Measurements from ENCODE around the gene SLC5A1. TPM values are rescaled to one million over a fixed set of nuclear protein-coding genes. Genes with fewer than 3 reads are reported as not detected.
"Not testable (repeated sequence)": the region's sequence is repeated elsewhere in the genome, so short reads cannot be mapped to it uniquely, and the experiment has no call there.

SLC5A1 gene
- total and polyA plus RNA-seq, 2 donors from 2014 or later = 1.0 to 3.0 TPM

GRCh38 chr22:32144496-32145274, 101.6 kb downstream of the SLC5A1 start:
- Histone ChIP-seq H3K27me3 (ENCODE audit: control insufficient read depth, insufficient read depth, low read length) (no peaks in the 10 kb centered on the region), H3K27ac (ENCODE audit: low read depth in 2 of 2, low read length in 2 of 2) (no peak overlapping the region), H3K4me1 (ENCODE audit: control insufficient read depth in 2 of 3, insufficient read depth in 2 of 3, low read depth in 1 of 3, low read length in 3 of 3) (no peaks in the 10 kb centered on the region), H3K36me3 (ENCODE audit: control insufficient read depth in 2 of 3, insufficient read depth in 3 of 3, low read length in 3 of 3) (no peaks in the 10 kb centered on the region), H3K4me3 (ENCODE audit: low read length in 3 of 3) (no peak overlapping the region), H3K9me3 (ENCODE audit: control insufficient read depth in 2 of 3, insufficient read depth in 1 of 3, low read length in 3 of 3) (no peaks in the 10 kb centered on the region), H3K9ac (ENCODE audit: low read length in 3 of 3) (no peak overlapping the region)
- no peak for DNase-seq
- no peak for FAIRE-seq
- TF ChIP-seq CTCF (IDR thresholded peaks at IDR 0.05; ENCODE audit: borderline replicate concordance, extremely low read depth, insufficient read depth) = no peak
- intact Hi-C loops (cut with DNase I) = no loop called here

- intact Hi-C loops (cut with DNase I); FAIRE-seq: not testable (repeated sequence)
Measured at GRCh38 chr22:32147128-32147527, 104.1 kb downstream of the SLC5A1 start.

GRCh38 chr22:32148372-32148771, 105.3 kb downstream of the SLC5A1 start:
- DNase-seq; intact Hi-C loops (cut with DNase I); FAIRE-seq; H3K4me1 ChIP-seq (ENCODE audit: control insufficient read depth in 2 of 3, insufficient read depth in 2 of 3, low read depth in 1 of 3, low read length in 3 of 3); H3K9ac ChIP-seq (ENCODE audit: low read length in 3 of 3); H3K27ac ChIP-seq (ENCODE audit: low read depth in 2 of 2, low read length in 2 of 2); H3K4me3 ChIP-seq (ENCODE audit: low read length in 3 of 3); H3K27me3 ChIP-seq (ENCODE audit: control insufficient read depth, insufficient read depth, low read length); H3K36me3 ChIP-seq (ENCODE audit: control insufficient read depth in 2 of 3, insufficient read depth in 3 of 3, low read length in 3 of 3); H3K9me3 ChIP-seq (ENCODE audit: control insufficient read depth in 2 of 3, insufficient read depth in 1 of 3, low read length in 3 of 3): not testable (repeated sequence)

More at GRCh38 chr22:32147128-32147527, 104.1 kb downstream of the SLC5A1 start:
- not testable (repeated sequence) for H3K4me3 ChIP-seq (ENCODE audit: low read length in 3 of 3); H3K9me3 ChIP-seq (ENCODE audit: control insufficient read depth in 2 of 3, insufficient read depth in 1 of 3, low read length in 3 of 3); DNase-seq; H3K36me3 ChIP-seq (ENCODE audit: control insufficient read depth in 2 of 3, insufficient read depth in 3 of 3, low read length in 3 of 3); H3K9ac ChIP-seq (ENCODE audit: low read length in 3 of 3); H3K4me1 ChIP-seq (ENCODE audit: control insufficient read depth in 2 of 3, insufficient read depth in 2 of 3, low read depth in 1 of 3, low read length in 3 of 3); H3K27ac ChIP-seq (ENCODE audit: low read depth in 2 of 2, low read length in 2 of 2); H3K27me3 ChIP-seq (ENCODE audit: control insufficient read depth, insufficient read depth, low read length)

- H3K27ac ChIP-seq (ENCODE audit: low read depth in 2 of 2, low read length in 2 of 2); H3K9ac ChIP-seq (ENCODE audit: low read length in 3 of 3); intact Hi-C loops (cut with DNase I); H3K4me1 ChIP-seq (ENCODE audit: control insufficient read depth in 2 of 3, insufficient read depth in 2 of 3, low read depth in 1 of 3, low read length in 3 of 3); H3K9me3 ChIP-seq (ENCODE audit: control insufficient read depth in 2 of 3, insufficient read depth in 1 of 3, low read length in 3 of 3); H3K27me3 ChIP-seq (ENCODE audit: control insufficient read depth, insufficient read depth, low read length); H3K36me3 ChIP-seq (ENCODE audit: control insufficient read depth in 2 of 3, insufficient read depth in 3 of 3, low read length in 3 of 3); H3K4me3 ChIP-seq (ENCODE audit: low read length in 3 of 3); FAIRE-seq; DNase-seq: not testable (repeated sequence)
Measured at GRCh38 chr22:32150647-32151046, 107.6 kb downstream of the SLC5A1 start.

GRCh38 chr22:32151641-32152040, 108.6 kb downstream of the SLC5A1 start:
- FAIRE-seq; H3K27ac ChIP-seq (ENCODE audit: low read depth in 2 of 2, low read length in 2 of 2); H3K36me3 ChIP-seq (ENCODE audit: control insufficient read depth in 2 of 3, insufficient read depth in 3 of 3, low read length in 3 of 3); H3K9me3 ChIP-seq (ENCODE audit: control insufficient read depth in 2 of 3, insufficient read depth in 1 of 3, low read length in 3 of 3); H3K4me1 ChIP-seq (ENCODE audit: control insufficient read depth in 2 of 3, insufficient read depth in 2 of 3, low read depth in 1 of 3, low read length in 3 of 3); H3K27me3 ChIP-seq (ENCODE audit: control insufficient read depth, insufficient read depth, low read length); DNase-seq; intact Hi-C loops (cut with DNase I); H3K9ac ChIP-seq (ENCODE audit: low read length in 3 of 3); H3K4me3 ChIP-seq (ENCODE audit: low read length in 3 of 3): not testable (repeated sequence)

GRCh38 chr22:32154727-32155126, 111.7 kb downstream of the SLC5A1 start:
- H3K27me3 ChIP-seq (ENCODE audit: control insufficient read depth, insufficient read depth, low read length); H3K4me1 ChIP-seq (ENCODE audit: control insufficient read depth in 2 of 3, insufficient read depth in 2 of 3, low read depth in 1 of 3, low read length in 3 of 3); H3K4me3 ChIP-seq (ENCODE audit: low read length in 3 of 3); intact Hi-C loops (cut with DNase I); DNase-seq; H3K27ac ChIP-seq (ENCODE audit: low read depth in 2 of 2, low read length in 2 of 2); H3K9ac ChIP-seq (ENCODE audit: low read length in 3 of 3); FAIRE-seq; H3K9me3 ChIP-seq (ENCODE audit: control insufficient read depth in 2 of 3, insufficient read depth in 1 of 3, low read length in 3 of 3); H3K36me3 ChIP-seq (ENCODE audit: control insufficient read depth in 2 of 3, insufficient read depth in 3 of 3, low read length in 3 of 3): not testable (repeated sequence)

- H3K4me1 ChIP-seq (ENCODE audit: control insufficient read depth in 2 of 3, insufficient read depth in 2 of 3, low read depth in 1 of 3, low read length in 3 of 3); H3K36me3 ChIP-seq (ENCODE audit: control insufficient read depth in 2 of 3, insufficient read depth in 3 of 3, low read length in 3 of 3); H3K9me3 ChIP-seq (ENCODE audit: control insufficient read depth in 2 of 3, insufficient read depth in 1 of 3, low read length in 3 of 3); H3K4me3 ChIP-seq (ENCODE audit: low read length in 3 of 3); H3K27me3 ChIP-seq (ENCODE audit: control insufficient read depth, insufficient read depth, low read length); H3K27ac ChIP-seq (ENCODE audit: low read depth in 2 of 2, low read length in 2 of 2); FAIRE-seq; intact Hi-C loops (cut with DNase I); H3K9ac ChIP-seq (ENCODE audit: low read length in 3 of 3); DNase-seq: not testable (repeated sequence)
Measured at GRCh38 chr22:32157632-32158031, 114.6 kb downstream of the SLC5A1 start.
